TTC549 (cell line): ENCODE data around the gene PTPRU.

ENCODE experiments used
- FAIRE-seq: peaks from 2 replicates; lab custom pipeline; 2012; peaks lifted over from hg19 to GRCh38; lab: Jason Lieb, UNC

The PTPRU gene

DNA sequence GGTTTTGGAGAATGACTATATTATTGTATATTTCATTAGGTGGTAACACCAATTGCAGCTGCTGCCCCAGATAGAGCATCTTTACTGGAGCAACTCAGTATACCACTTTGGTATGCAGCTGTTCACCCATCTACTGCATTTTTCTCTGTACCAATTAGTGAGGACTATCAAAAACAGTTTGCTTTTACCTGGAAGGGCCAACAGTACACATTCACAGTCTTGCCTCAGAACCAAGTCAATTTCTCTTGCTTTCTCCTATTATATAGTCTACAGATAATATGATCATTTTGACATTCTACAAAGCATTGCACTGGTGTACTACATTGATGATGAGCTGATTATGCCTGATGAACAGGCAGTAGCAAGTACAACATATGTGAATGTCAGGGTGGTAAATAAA lies 99.3 kb downstream of the PTPRU start:
- FAIRE-seq = no peak

DNA sequence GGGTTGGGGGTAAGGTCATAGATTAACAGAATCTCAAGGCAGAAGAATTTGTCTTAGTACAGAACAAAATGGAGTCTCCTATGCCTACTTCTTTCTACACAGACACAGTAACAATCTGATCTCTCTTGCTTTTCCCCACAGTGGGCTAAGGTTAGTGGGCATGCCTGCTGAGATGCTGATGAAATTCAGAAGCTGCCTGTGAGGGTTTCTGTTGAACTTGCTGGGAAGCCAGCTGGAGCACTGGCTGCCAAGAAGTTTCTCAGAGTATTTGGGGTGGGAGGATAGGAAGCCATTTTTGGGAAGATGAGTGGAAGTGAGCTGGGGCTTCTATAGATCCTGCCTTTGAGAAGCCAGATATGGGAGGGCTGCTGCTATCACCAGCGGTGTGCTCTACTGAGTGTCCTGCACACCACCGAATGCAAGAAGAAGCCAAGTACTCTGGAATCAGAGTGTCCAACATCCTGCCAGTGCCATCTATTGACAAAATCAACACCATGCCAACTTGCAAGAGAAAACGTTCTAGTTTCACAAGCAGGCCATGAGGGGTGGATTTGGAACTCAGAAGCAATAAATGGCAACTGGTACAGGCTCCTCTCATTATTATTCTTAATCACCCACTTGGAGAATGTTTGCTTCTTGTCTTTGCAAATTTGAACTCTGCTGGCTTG lies 102.7 kb downstream of the PTPRU start:
- no peak for FAIRE-seq

DNA sequence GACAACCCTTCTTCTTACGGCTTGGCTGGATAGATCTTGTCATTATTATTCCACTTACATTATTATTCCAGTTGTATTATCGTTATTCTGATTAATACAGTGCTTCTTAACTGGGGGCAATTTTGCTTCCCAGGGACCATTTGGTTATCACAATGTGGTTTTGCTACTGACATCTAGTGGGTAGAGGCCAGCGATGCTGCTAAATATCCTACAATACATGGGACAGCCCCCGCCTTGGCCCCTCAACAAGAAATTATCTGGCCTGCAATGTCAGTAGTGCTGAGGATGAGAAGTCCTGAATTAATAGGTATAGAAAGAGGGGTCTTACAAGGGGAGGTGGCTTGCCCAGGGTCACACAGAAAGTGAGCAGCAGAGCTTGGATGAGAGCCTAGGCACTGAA lies 105.6 kb downstream of the PTPRU start:
- no peak for FAIRE-seq

DNA sequence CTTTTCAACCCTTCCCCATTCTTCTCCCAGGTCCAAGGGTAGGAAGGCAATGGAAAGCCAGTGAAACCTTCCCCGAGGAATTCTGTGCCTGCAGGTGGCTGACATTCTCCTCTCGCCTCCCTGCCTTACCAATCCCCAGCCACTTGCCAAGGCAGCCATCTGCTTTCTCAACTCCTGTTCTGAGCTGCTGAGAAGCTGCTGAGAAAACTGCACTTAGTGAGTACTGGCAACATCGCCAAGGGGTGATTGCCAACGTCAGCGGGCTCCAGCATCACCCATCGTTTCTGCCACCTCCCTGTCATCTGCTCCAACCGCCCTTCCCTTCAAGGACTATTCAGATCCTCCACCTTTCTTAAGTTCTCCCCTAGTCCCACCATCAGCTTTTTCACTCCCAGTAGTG lies 106.0 kb downstream of the PTPRU start:
- FAIRE-seq = no peak

DNA sequence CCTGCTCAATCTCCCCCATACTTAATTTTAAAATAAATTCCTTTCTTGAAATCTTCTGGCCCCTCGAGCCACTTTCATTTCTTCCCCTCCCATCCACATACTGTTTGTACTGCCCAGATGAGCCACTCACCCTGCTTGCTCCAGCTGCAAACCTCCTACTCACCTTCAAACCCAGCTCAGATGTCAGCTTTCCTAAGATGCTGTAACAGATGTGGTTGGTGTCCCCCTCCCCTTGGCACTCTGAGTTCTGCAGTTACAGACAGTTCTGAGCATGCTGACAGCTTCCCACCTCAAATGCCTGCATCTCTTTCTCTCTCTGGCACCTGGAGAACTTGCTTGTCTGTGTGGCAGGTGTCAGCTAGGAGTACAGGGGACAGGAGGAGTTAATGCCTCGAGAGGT lies 106.7 kb downstream of the PTPRU start:
- no peak for FAIRE-seq

DNA sequence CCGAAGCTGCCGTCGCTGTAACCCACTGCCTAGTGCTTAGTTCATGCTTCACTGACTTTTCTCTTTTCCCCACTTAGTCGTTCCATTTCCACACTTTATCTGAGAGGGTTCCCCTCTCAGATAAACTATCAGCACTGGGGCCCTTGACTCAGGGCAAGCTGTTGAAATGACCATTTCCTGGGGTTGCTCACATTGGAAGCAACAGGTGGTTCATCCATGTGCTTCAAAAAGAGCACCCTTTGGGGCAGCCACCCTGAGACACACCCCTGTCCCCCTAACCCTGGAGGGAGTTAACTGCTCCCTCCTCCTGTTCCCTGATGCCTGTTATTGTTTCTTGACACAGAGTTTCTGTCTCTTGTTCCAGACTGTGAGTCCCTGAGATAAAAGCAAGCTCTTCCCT lies 107.2 kb downstream of the PTPRU start:
- FAIRE-seq = no peak

DNA sequence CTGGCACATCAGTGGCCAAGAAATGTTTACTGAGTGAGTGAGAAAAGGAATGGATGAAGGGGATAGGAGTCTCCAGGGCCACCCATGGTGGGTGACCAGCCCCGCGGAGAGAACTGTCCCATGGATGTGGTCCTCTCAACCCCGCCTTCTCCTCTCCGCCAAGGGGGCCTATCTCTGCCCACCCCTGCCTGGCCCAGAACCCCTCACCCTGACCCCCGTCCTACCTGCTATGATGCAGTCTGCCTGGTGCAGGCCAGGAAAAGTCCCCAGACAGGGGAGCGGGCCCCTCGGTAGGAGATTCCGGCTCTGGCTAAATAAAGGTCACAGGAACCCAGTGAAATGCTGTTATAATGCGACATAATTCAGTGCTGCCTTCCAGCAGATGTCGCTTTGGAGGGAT lies 107.6 kb downstream of the PTPRU start:
- no peak for FAIRE-seq

DNA sequence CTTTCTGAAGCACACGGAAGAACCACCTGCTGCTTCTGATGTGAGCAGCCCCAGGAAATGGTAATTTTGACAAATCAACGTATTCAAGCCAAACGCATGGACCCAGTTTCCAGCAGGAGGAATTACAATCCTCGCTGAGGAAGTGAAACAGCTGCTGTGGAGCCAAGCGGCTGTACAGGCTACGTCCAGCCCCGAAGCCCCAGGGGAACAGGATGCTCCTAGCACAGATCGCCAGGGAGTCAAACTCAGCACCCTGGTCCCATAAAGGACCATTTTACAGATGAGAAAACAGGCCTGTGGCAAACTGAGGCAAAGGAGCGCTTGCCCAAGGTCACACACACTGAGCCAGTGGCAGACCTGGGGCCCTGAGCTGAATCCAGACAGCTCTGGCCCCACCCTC lies 108.0 kb downstream of the PTPRU start:
- FAIRE-seq = no peak

DNA sequence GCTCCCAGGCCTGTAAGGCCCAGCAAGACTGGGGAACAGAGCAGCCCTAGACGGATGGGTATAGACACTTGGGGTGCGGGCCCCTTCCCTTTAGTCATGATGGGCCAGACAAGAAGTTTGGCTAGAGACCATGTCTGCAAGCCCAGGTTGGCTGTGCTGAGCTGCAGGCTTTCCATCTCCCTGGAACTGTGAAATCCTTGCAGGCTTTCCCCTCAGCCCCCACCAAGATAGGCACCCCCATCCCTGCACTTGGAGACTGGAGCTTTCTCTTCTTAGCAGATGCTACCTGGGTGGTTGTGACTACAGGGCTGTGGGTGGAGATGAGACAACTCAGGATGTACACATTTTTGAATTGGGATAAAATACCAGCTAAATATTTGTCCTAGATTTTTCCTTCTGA lies 110.3 kb downstream of the PTPRU start:
- no peak for FAIRE-seq

DNA sequence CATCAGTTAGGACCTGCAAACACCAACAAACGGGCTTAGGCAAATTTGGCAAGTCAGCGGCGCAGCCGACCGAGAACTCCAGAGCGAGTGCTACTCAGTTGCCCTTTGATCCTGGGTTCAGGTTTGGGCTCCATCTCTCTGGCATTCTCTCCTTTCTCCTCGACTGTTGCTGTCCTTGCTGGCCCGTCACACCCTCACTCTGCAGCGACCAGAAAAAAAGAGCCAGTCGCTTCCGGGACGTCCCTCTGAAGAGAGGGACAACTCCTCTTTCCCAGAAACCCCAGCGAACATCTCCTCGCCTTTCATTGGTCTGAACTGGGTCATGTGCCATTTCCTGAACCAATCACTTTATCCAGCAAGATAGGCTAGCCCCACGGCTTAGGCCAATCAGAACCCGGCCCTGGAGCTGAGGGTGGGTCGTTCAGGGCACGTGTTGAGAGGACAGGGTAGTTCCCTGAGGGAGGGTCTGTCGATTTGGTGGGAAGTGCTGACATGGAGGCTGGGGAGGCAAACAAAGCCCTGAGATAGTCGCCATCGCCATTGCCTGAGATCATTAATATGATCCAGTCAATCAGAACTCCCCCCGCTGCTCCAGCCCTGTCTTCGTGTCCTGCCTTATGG lies 113.7 kb downstream of the PTPRU start:
- FAIRE-seq = no peak

DNA sequence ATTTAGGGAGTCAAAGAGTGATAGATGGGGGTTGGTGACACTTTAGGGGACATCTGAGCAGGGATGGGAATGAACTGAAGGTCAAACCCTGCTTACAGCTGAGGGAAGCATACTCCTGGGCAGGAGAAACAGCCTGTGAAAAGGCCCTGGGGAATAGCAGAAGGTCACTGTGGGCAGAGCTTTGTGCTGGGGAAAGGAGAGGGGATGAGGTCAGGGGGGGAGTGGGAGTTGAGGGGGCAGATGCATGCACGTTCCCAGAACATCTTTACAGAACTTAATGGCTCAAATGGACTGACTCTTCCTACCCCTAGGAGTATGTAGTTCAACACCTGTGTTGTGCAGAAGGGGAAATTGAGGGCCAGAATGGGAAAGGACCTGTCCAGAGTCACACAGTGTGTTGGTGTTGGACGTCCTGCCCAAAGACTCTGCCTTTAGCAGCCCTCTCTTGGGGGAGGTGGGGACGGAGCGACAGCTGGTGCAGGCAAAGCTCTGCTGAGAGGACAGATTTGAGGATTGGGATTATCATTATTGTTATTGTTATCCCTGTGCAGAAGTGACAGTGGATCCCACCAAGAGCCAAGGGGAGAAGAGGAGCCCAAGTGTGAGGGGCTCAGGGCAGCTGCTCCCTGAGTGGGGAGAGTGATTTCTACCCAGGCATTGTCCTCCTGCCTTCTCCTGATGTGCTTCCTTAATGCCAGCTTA lies 116.5 kb downstream of the PTPRU start:
- FAIRE-seq = no peak

DNA sequence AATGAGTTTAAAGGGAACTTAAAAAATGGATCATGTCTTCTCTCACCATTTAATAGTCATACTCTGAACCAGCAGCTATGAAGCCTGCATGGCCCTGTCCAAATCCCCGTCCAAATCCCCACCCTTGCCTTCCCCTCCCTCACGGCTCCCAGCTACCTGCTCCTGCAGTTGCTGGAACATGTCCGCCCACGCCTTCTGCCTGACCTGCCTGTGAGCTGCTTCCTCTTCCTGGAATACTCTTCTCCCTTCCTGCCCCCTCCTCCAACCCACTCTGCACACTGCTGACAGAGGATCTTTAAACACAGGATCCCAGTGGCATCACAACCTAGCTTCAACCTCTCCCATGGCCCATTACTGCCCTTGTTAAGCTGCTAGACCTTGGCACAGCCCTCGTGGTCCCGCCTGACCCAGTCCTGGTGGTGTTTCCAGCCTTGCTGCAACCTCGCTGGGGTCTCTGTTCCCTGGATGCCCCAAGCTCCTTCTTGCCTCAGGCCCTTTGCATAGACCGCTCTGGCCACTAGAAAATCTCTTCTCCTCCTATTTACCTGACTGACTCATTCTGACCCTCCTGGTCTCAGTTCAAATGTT lies 118.3 kb downstream of the PTPRU start:
- FAIRE-seq = no peak

DNA sequence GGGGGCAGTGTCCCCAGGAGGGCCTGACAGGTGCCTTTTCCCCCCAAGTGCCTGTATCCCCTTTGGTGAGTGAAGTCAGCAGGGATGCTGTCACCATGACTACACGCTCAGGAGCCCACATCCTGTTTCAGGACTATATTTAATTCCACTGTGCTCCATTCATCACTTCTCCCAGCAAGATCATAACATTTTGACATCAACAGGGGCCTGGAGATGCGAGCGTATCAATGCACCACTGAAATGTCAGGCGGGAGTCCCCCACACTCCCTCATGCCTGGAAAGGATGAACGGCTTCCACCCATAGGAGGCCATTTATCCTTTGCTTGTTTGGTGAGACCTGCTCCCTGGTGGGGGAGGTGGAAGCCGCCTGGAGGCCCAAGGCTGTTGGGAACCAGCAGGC lies 119.1 kb downstream of the PTPRU start:
- FAIRE-seq = no peak

DNA sequence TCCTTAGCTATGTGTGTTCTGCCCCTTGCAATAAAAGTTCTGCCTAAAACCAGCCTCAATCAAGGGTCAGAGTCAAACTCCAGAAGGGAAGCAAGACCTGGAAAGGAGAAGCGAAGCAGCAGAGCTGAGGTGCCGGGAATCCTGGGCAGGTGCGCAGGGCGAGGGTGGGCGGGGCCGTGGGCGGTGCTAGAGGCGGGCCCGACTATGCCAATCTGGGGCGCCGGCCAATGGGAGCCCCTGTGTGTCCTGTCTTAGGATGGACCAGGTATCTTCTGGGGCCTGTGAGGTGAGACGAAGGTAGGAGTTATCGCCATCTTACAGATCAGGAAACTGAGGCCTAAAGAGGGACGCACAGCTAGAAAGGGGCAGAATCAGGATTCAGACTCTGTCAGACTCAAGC lies 120.3 kb downstream of the PTPRU start:
- FAIRE-seq = no peak

DNA sequence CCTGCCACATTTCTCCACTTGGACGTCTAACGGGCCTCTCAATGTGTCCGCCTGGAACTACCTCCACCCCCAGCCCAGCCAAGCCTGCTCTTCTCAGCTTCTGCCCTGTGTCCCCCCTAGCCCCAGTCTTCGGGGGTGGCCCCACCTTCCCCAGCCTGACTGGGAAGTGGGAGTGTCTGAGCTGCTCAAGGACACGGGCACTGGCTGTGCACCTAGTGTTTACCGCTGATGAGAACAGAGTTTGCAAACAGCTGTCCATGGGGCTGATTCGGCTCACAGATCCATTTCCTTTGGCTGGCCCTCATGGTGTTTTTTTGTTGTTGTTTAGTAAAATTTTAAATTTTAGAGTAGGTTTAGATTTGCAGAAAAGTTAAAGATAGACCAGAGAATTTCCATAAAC lies 121.1 kb downstream of the PTPRU start:
- no peak for FAIRE-seq

DNA sequence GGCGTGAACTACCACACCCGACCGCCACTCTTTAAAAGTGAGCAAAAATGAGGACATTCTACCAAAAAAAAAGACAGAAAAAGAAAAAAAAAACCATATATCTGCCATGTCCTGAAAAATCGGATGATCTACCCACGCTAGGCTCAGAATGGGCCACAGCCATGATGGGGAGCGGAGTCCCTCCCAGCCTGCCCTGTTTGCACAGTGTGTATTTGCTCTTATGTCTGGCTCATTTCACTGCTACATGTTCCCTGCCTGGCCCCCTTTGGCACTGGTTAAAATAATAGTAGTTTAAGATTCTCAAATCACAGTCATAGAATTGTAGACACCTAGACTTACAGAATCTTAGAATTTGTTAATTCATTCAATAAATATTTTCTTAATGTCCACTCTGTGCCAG lies 121.9 kb downstream of the PTPRU start:
- no peak for FAIRE-seq

DNA sequence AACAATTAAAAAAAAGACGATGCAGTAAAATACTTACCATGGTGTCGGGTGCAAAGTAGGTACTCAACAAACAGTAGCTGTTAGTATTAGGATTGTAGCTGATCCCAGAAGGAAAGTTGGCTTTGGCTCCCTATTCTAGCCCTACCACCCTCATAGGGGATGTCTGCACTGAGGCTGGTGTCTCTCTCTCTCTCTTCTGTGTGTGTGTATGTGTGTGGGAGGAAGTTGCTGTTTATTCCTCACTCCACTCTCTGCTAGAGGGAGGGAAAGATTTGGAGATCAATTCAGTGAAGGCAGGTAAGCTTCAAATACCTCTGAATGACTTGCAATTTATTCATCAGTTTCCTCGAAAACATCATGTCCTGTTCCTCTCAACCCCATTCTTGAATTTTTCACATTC lies 124.4 kb downstream of the PTPRU start:
- FAIRE-seq = no peak

DNA sequence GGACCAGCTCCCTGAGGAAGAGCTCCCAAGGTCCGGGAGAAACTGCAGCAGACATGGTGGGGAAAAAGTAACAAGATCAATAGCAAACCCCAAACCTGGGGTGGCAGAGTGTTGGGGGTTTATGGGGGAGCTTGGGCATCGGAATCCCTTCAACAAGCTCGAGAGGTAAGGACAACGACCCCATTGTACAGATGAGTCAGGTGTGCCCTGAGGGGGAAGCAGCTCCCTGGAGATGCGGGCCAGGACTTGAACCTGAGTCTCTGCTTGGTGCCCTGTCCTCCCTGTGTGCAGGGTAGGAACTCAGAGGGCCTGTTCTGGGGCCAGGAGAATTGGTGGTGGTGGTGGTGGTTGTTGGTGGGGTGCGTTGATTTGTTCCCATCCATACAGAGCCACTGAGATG lies 125.4 kb downstream of the PTPRU start:
- FAIRE-seq = no peak

DNA sequence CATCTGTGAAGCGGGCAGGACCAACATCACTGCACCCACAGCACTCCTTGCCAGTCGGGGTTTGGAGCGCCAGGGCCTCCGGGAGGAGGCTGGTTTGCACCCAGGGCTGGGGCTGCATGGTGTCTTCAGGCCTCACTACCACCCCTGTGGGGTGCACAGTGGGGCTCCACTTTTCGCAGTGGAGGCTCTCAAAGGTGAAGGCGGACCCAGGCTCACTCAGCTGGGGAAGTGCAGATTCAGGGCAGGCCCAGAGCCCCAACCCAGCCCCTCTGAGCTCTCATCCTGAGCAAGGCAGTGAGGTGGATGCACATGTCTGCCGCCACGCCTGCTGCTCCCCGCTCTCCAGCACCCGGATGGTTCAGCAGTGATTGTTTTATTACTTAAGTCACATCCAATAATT lies 125.8 kb downstream of the PTPRU start:
- no peak for FAIRE-seq

DNA sequence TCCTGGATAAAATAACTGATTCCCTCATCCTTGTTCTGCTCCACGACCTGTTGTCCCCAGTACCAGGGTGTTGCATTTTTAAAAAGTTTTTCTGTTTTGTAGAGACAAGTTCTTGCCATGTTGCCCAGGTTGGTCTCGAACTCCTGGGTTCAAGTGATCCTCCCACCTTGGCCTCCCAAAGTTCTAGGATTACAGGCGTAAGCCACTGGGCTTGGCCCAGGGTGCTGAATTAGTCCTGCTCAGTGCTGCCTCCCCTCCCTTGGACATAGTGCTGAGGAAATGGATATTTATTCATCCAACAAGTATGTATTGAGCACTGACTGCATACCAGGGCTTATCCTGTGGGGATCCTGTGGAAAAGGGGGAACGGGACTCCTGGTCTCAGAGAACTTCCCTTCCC lies 126.4 kb downstream of the PTPRU start:
- FAIRE-seq = no peak

DNA sequence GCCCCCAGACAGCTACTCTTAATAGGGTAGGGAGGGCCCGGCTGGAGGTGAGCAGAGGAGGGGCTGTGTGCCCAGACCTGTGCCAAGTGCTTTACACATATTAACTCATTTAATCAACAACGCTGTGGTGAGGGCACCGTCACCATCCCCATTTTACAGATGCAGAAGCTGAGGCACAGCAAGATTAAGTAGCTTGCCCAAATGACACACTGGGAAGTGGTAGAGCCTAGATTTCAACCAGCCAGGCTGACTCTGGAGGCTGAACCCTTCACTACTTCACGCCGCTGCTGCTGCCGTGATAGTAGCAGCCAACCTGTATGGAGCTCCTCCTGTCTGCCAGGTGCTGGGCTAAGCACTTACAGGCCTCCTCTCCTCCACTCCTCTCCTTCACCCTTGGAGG lies 127.2 kb downstream of the PTPRU start:
- FAIRE-seq = no peak

DNA sequence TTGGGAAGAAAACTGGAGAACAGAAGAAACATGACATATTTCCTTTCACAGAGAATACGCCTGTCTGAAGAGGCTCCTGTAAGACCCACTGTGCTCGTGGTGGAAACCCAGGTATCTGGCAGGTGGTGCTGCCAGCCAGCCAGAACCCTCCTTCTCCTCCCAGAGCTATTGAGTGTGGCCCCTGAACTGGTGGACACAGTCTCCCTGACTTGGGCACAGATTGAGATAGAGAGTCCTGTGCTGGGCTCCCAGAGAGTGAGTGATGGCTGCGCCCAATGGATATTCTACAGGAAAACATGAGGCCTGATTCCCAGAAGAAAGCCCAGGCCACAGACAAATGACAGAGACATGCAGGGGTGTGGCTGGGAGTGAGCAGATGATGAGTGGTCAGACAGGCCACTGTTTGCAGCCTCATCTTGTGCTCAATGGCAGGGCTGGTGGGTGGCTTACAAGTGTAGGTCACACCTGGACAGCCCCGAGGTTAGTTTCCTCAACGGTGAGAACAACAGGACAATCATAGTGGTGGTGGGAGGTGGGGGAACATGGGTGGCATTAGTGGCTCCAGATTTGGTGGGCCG lies 127.9 kb downstream of the PTPRU start:
- no peak for FAIRE-seq
